ENCODE measurements around the gene UBAP1L.
"Not testable (repeated sequence)": the region's sequence is repeated elsewhere in the genome, so short reads cannot be mapped to it uniquely, and the experiment has no call there.

Gene UBAP1L

GRCh38 chr15:65099801-65100200 is 15.2 kb downstream of the UBAP1L start:
- DNase-seq (ENCODE audit: low read depth, low spot score), result not testable (repeated sequence)

GRCh38 chr15:65099336-65099735 is 15.7 kb downstream of the UBAP1L start:
- DNase-seq (ENCODE audit: low read depth, low spot score), result no peak

- DNase-seq (ENCODE audit: low read depth, low spot score), result no peak
These were observed 17.2 kb downstream of the UBAP1L start for GRCh38 chr15:65097651-65098263.

- no peak for DNase-seq (ENCODE audit: low read depth, low spot score)
These were observed 18.3 kb downstream of the UBAP1L start for GRCh38 chr15:65096481-65097385.

- no peak for DNase-seq (ENCODE audit: low read depth, low spot score)
These were observed 19.3 kb downstream of the UBAP1L start for GRCh38 chr15:65095747-65096104.

- DNase-seq (ENCODE audit: low read depth, low spot score), result no peak
These were observed 19.8 kb downstream of the UBAP1L start for GRCh38 chr15:65095011-65095746.

- no peak for DNase-seq (ENCODE audit: low read depth, low spot score)
These were observed 20.6 kb downstream of the UBAP1L start for GRCh38 chr15:65094294-65094995.

- DNase-seq (ENCODE audit: low read depth, low spot score), result not testable (repeated sequence)
These were observed 21.2 kb downstream of the UBAP1L start for GRCh38 chr15:65093793-65094170.

- no peak for DNase-seq (ENCODE audit: low read depth, low spot score)
These were observed 21.8 kb downstream of the UBAP1L start for GRCh38 chr15:65092911-65093792.

GRCh38 chr15:65091946-65092770 is 22.8 kb downstream of the UBAP1L start:
- no peak for DNase-seq (ENCODE audit: low read depth, low spot score)

GRCh38 chr15:65089206-65089824 is 25.7 kb downstream of the UBAP1L start:
- DNase-seq (ENCODE audit: low read depth, low spot score), result no peak

GRCh38 chr15:65088643-65089021 is 26.4 kb downstream of the UBAP1L start:
- DNase-seq (ENCODE audit: low read depth, low spot score), result no peak

- no peak for DNase-seq (ENCODE audit: low read depth, low spot score)
These were observed 26.9 kb downstream of the UBAP1L start for GRCh38 chr15:65087873-65088642.

- DNase-seq (ENCODE audit: low read depth, low spot score), result no peak
These were observed 27.6 kb downstream of the UBAP1L start for GRCh38 chr15:65087411-65087810.

- no peak for DNase-seq (ENCODE audit: low read depth, low spot score)
These were observed 28.3 kb downstream of the UBAP1L start for GRCh38 chr15:65086680-65087111.

GRCh38 chr15:65085990-65086679 is 28.9 kb downstream of the UBAP1L start:
- DNase-seq (ENCODE audit: low read depth, low spot score), result no peak

- DNase-seq (ENCODE audit: low read depth, low spot score), result no peak
These were observed 29.7 kb downstream of the UBAP1L start for GRCh38 chr15:65085207-65085753.

All from astrocyte of the hippocampus (primary cell).